Central memory CD8-positive, alpha-beta T cell (primary cell): Measurements from ENCODE around the gene TRPM4.
"Not testable (repeated sequence)": the region's sequence is repeated elsewhere in the genome, so short reads cannot be mapped to it uniquely, and the experiment has no call there.

Experiments
- ATAC-seq: fragments of 150-1000 bp; cut with Tn5 transposase; replicated peaks from 2 replicates; pipeline ENCODE4 v1.10.0; 2022; ENCODE audit warnings: mild to moderate bottlenecking, moderate FRiP score, moderate number of reproducible peaks; ENCODE audit not compliant: poor library complexity, severe bottlenecking; ENCODE audit errors: extremely low read depth
- DNase-seq, 2 donors: peaks; one replicate each; pipeline ENCODE4 v3.0.0; 2021; ENCODE audit warnings: low spot score in 2 of 2
- H3K27ac Mint-ChIP-seq: one replicate; pipeline ENCODE4 v1.8.0; 2022; ENCODE audit warnings: low read depth, mild to moderate bottlenecking, moderate library complexity, mixed read lengths
- H3K27me3 Mint-ChIP-seq: one replicate; pipeline ENCODE4 v1.8.0; 2022; ENCODE audit warnings: mixed read lengths
- H3K36me3 Mint-ChIP-seq: one replicate; pipeline ENCODE4 v1.8.0; 2022; ENCODE audit warnings: mild to moderate bottlenecking, moderate library complexity, mixed read lengths; ENCODE audit not compliant: insufficient read depth
- H3K4me1 Mint-ChIP-seq: one replicate; pipeline ENCODE4 v1.8.0; 2022; ENCODE audit warnings: mixed read lengths
- H3K4me3 Mint-ChIP-seq: one replicate; pipeline ENCODE4 v1.8.0; 2022; ENCODE audit warnings: mild to moderate bottlenecking, moderate library complexity, mixed read lengths
- H3K9me3 Mint-ChIP-seq: one replicate; pipeline ENCODE4 v1.8.0; 2022; ENCODE audit warnings: mixed read lengths

Gene TRPM4

GRCh38 chr19:49165111-49165750 is 7.6 kb downstream of the TRPM4 start:
- no peak for DNase-seq
- Mint-ChIP-seq H3K27me3 (peaks cover 49% of the 10 kb centered on the region), H3K36me3 (no peaks in the 10 kb centered on the region), H3K9me3 (no peaks in the 10 kb centered on the region), H3K27ac (no peak overlapping the region), H3K4me3 (no peak overlapping the region), H3K4me1 (no peaks in the 10 kb centered on the region)
- ATAC-seq: no peak

DNA sequence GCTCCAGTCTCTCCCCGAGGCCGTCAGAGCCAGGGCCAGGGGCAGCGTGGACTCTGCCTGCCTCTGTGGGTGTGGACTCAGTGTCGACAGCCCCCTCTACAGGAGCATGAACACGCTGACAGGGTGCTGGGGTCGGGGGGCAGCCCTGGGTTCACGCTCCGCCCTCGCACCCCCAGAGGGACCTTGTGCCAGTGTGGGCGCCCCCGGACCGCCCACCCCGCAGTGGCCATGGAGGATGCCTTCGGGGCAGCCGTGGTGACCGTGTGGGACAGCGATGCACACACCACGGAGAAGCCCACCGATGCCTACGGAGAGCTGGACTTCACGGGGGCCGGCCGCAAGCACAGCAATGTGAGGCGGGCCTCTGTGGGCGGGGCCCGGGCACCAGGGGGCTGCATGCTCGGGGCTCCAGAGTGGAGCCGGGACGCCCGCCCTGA is 8.3 kb downstream of the TRPM4 start:
- Mint-ChIP-seq H3K4me3 (no peak overlapping the region), H3K27ac (no peak overlapping the region), H3K9me3 (no peaks in the 10 kb centered on the region), H3K27me3 (peaks cover 42% of the 10 kb centered on the region), H3K4me1 (no peaks in the 10 kb centered on the region), H3K36me3 (no peaks in the 10 kb centered on the region)
- no peak for ATAC-seq
- DNase-seq: no peak

DNA sequence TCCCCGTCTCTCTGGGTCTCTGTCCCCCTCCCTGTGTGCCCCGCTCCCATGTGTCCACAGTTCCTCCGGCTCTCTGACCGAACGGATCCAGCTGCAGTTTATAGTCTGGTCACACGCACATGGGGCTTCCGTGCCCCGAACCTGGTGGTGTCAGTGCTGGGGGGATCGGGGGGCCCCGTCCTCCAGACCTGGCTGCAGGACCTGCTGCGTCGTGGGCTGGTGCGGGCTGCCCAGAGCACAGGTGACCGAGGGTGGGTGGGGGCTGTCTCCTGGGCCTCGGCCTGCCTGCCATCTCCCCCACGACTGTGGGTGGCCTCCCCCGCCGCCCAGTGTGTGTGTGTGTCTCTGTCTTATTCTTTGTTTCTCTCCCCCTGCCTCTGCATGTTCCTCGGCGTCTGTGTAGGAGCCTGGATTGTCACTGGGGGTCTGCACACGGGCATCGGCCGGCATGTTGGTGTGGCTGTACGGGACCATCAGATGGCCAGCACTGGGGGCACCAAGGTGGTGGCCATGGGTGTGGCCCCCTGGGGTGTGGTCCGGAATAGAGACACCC is 10.3 kb downstream of the TRPM4 start:
- peaks cover 31% of the 10 kb centered on the region for H3K27me3 Mint-ChIP-seq
- no peaks in the 10 kb centered on the region for H3K9me3 Mint-ChIP-seq
- H3K36me3 Mint-ChIP-seq: no peaks in the 10 kb centered on the region
- no peaks in the 10 kb centered on the region for H3K4me1 Mint-ChIP-seq
- no peak for DNase-seq
- peak overlapping the region; percentile 80 for H3K27ac Mint-ChIP-seq
- H3K4me3 Mint-ChIP-seq: no peak overlapping the region
- ATAC-seq: no peak

DNA sequence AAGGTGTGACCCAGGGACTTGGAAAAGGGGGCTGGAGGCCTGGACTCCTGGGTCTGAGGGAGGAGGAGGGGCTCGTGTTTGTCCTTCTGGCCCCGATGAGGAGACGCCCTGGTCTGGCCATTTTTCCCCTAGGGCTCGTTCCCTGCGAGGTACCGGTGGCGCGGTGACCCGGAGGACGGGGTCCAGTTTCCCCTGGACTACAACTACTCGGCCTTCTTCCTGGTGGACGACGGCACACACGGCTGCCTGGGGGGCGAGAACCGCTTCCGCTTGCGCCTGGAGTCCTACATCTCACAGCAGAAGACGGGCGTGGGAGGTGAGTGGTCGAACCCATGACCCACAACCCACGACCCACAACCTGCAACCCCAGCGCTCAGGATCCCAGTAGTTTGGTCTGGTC is 10.8 kb downstream of the TRPM4 start:
- no peak for ATAC-seq
- no peaks in the 10 kb centered on the region for H3K9me3 Mint-ChIP-seq
- no peak overlapping the region for H3K27ac Mint-ChIP-seq
- H3K4me3 Mint-ChIP-seq: no peak overlapping the region
- no peaks in the 10 kb centered on the region for H3K36me3 Mint-ChIP-seq
- H3K27me3 Mint-ChIP-seq: peaks cover 31% of the 10 kb centered on the region
- DNase-seq: no peak
- H3K4me1 Mint-ChIP-seq: no peaks in the 10 kb centered on the region

- Mint-ChIP-seq H3K4me3 (no peak overlapping the region), H3K4me1 (no peaks in the 10 kb centered on the region), H3K36me3 (no peaks in the 10 kb centered on the region), H3K27ac (no peak overlapping the region), H3K27me3 (no peaks in the 10 kb centered on the region), H3K9me3 (no peaks in the 10 kb centered on the region)
- ATAC-seq: no peak
- DNase-seq: no peak
These were observed 15.6 kb downstream of the TRPM4 start for GRCh38 chr19:49173198-49173597.

- H3K4me3 Mint-ChIP-seq: no peak overlapping the region
- no peak overlapping the region for H3K27ac Mint-ChIP-seq
- H3K9me3 Mint-ChIP-seq: peaks cover 11% of the 10 kb centered on the region
- H3K36me3 Mint-ChIP-seq: no peaks in the 10 kb centered on the region
- DNase-seq (no peak), ATAC-seq (no peak)
- no peaks in the 10 kb centered on the region for H3K4me1 Mint-ChIP-seq
- H3K27me3 Mint-ChIP-seq: no peaks in the 10 kb centered on the region
These were observed 23.1 kb downstream of the TRPM4 start for GRCh38 chr19:49180659-49181058.

DNA sequence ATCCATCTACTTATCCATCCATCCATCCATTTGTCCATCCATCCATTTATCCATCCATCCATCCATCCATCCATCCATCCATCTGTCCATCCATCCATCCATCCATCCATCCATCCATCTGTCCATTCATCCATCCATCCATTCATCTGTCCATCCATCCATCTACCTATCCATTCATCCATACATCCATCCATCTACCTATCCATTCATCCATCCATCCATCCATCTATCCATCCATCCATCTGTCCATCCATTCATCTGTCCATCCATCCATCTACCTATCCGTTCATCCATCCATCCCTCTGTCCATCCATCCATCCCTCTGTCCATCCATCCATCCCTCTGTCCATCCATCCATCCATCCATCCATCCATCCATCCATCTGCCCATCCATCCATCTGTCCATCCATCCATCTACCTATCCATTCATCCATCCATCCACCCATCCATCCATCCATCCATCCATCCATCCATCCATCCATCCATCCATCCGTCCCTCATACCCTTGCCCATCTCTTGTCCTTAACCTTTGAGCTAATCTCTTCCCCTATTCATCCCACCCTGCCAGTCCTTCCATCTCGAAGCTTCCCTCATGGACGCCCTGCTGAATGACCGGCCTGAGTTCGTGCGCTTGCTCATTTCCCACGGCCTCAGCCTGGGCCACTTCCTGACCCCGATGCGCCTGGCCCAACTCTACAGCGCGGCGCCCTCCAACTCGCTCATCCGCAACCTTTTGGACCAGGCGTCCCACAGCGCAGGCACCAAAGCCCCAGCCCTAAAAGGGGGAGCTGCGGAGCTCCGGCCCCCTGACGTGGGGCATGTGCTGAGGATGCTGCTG is 24.6 kb downstream of the TRPM4 start:
- H3K27ac Mint-ChIP-seq, ATAC-seq, DNase-seq, H3K4me3 Mint-ChIP-seq, H3K4me1 Mint-ChIP-seq, H3K36me3 Mint-ChIP-seq, H3K27me3 Mint-ChIP-seq: not testable (repeated sequence)
- H3K9me3 Mint-ChIP-seq: peaks cover 11% of the 10 kb centered on the region

GRCh38 chr19:49182848-49183375 is 25.3 kb downstream of the TRPM4 start:
- ATAC-seq (no peak), DNase-seq (no peak)
- H3K4me3 Mint-ChIP-seq: no peak overlapping the region
- peaks cover 11% of the 10 kb centered on the region for H3K9me3 Mint-ChIP-seq
- H3K36me3 Mint-ChIP-seq: no peaks in the 10 kb centered on the region
- no peaks in the 10 kb centered on the region for H3K27me3 Mint-ChIP-seq
- H3K27ac Mint-ChIP-seq: no peak overlapping the region
- H3K4me1 Mint-ChIP-seq: no peaks in the 10 kb centered on the region

GRCh38 chr19:49186108-49186507 is 28.5 kb downstream of the TRPM4 start:
- no peak overlapping the region for H3K27ac Mint-ChIP-seq
- peaks cover 8% of the 10 kb centered on the region for H3K4me1 Mint-ChIP-seq
- ATAC-seq: no peak
- H3K36me3 Mint-ChIP-seq: no peaks in the 10 kb centered on the region
- DNase-seq: no peak
- H3K27me3 Mint-ChIP-seq: peaks cover 10% of the 10 kb centered on the region
- peaks cover 11% of the 10 kb centered on the region for H3K9me3 Mint-ChIP-seq
- no peak overlapping the region for H3K4me3 Mint-ChIP-seq

GRCh38 chr19:49188626-49189200 is 31.1 kb downstream of the TRPM4 start:
- Mint-ChIP-seq H3K27ac (no peak overlapping the region), H3K9me3 (peaks cover 6% of the 10 kb centered on the region), H3K4me1 (peaks cover 8% of the 10 kb centered on the region), H3K4me3 (no peak overlapping the region), H3K27me3 (peaks cover 10% of the 10 kb centered on the region), H3K36me3 (no peaks in the 10 kb centered on the region)
- no peak for ATAC-seq
- DNase-seq: no peak

GRCh38 chr19:49189259-49189658 is 31.7 kb downstream of the TRPM4 start:
- Mint-ChIP-seq H3K4me3 (no peak overlapping the region), H3K27me3 (peaks cover 10% of the 10 kb centered on the region), H3K27ac (no peak overlapping the region), H3K9me3 (peaks cover 1% of the 10 kb centered on the region), H3K36me3 (no peaks in the 10 kb centered on the region), H3K4me1 (peaks cover 8% of the 10 kb centered on the region)
- DNase-seq (no peak), ATAC-seq (no peak)

GRCh38 chr19:49190781-49191180 is 33.2 kb downstream of the TRPM4 start:
- Mint-ChIP-seq H3K4me1 (peaks cover 8% of the 10 kb centered on the region), H3K36me3 (no peaks in the 10 kb centered on the region)
- no peak for ATAC-seq

More at GRCh38 chr19:49190781-49191180, 33.2 kb downstream of the TRPM4 start:
- Mint-ChIP-seq H3K9me3 (no peaks in the 10 kb centered on the region), H3K4me3 (no peak overlapping the region), H3K27ac (no peak overlapping the region), H3K27me3 (peaks cover 10% of the 10 kb centered on the region)
- DNase-seq: no peak
